Measurements from ENCODE around the gene YIPF2.

YIPF2 gene

GRCh38 chr19:10872546-10873107 lies 55.8 kb downstream of the YIPF2 start:
- peak in 2 of 5 experiments; percentile 8 to 19 for DNase-seq

All from T-helper 2 cell (primary cell).